Measurements from ENCODE around the gene CBLC.

CBLC gene

GRCh38 chr19:44765033-44765948 lies 12.4 kb upstream of the CBLC start:
- Histone ChIP-seq H3K36me3 (ENCODE audit: control insufficient read depth in 2 of 2, insufficient read depth in 1 of 2, low read length in 2 of 2) (no peaks in the 10 kb centered on the region; a peak in 1 of 3 replicates), H3K9me3 (ENCODE audit: control insufficient read depth, insufficient read depth, low read depth, low read length) (no peaks in the 10 kb centered on the region; the same call in 1 of the 2 replicates), H3K4me3 (ENCODE audit: low read depth, low read length) (no peak overlapping the region), H3K4me1 (ENCODE audit: control insufficient read depth, insufficient read depth, low read length) (no peaks in the 10 kb centered on the region), H3K27ac (ENCODE audit: extremely low read depth, low read depth, low read length) (no peak overlapping the region)
- ChIA-PET POLR2A (interaction anchor here (1.0 kb wide), 1 partner anchor 11 kb away, joined by 3 read pairs; no protein-coding TSS in a partner anchor), CTCF (interaction anchor here (0.6 to 11.4 kb wide), 10 partner anchors 9 to 558 kb away, joined by 3 to 453 read pairs (median 4); no protein-coding TSS in a partner anchor)
- TF ChIP-seq ZNF837 (tag by site-specific recombination; IDR thresholded peaks at IDR 0.05), result no peak
- TF ChIP-seq ZNF610 (tag by site-specific recombination; IDR thresholded peaks at IDR 0.05; ENCODE audit: borderline replicate concordance), result no peak
- TF ChIP-seq ZNF747 (tag by site-specific recombination; IDR thresholded peaks at IDR 0.05), result no peak
- no peak for TF ChIP-seq ZXDB (tag by site-specific recombination; IDR thresholded peaks at IDR 0.05)
- TF ChIP-seq ZNF138 (tag by site-specific recombination; IDR thresholded peaks at IDR 0.05; ENCODE audit: borderline replicate concordance), result no peak
- no peak for TF ChIP-seq ZNF114 (tag by site-specific recombination; IDR thresholded peaks at IDR 0.05)
- TF ChIP-seq ZNF621 (tag by site-specific recombination; IDR thresholded peaks at IDR 0.05), result no peak
- no peak for TF ChIP-seq YY1 (tag by site-specific recombination; IDR thresholded peaks at IDR 0.05)
- TF ChIP-seq ZNF211 (tag by site-specific recombination; IDR thresholded peaks at IDR 0.05; ENCODE audit: low read depth), result no peak
- no peak for TF ChIP-seq ZSCAN4 (tag by site-specific recombination; IDR thresholded peaks at IDR 0.05)
- TF ChIP-seq ZBTB49 (tag by site-specific recombination; IDR thresholded peaks at IDR 0.05; ENCODE audit: low read depth), result no peak
- TF ChIP-seq OVOL3 (tag by site-specific recombination; IDR thresholded peaks at IDR 0.05), result no peak
- no peak for TF ChIP-seq ZBTB8A (tag by site-specific recombination; IDR thresholded peaks at IDR 0.05)
- no peak for TF ChIP-seq ZNF112 (tag by site-specific recombination; IDR thresholded peaks at IDR 0.05)

GRCh38 chr19:44765949-44766335 lies 11.7 kb upstream of the CBLC start:
- no peaks in the 10 kb centered on the region; the same call in 1 of the 2 replicates for H3K9me3 ChIP-seq (ENCODE audit: control insufficient read depth, insufficient read depth, low read depth, low read length)
- no peaks in the 10 kb centered on the region for H3K4me1 ChIP-seq (ENCODE audit: control insufficient read depth, insufficient read depth, low read length)
- no peak overlapping the region for H3K4me3 ChIP-seq (ENCODE audit: low read depth, low read length)
- TF ChIP-seq ZNF610 (tag by site-specific recombination; IDR thresholded peaks at IDR 0.05; ENCODE audit: borderline replicate concordance) (no peak), ZNF121 (tag by site-specific recombination; IDR thresholded peaks at IDR 0.05) (peak; percentile 53; the same call in 1 of the 2 replicates)
- CTCF ChIA-PET, result interaction anchor here (0.6 to 11.4 kb wide), 10 partner anchors 12 to 559 kb away, joined by 3 to 453 read pairs (median 4); partner anchors contain the start of gene TOMM40
- POLR2A ChIA-PET, result interaction anchor here (1.0 kb wide), 1 partner anchor 11 kb away, joined by 3 read pairs; no protein-coding TSS in a partner anchor
- no peak overlapping the region for H3K27ac ChIP-seq (ENCODE audit: extremely low read depth, low read depth, low read length)
- no peaks in the 10 kb centered on the region; a peak in 1 of 3 replicates for H3K36me3 ChIP-seq (ENCODE audit: control insufficient read depth in 2 of 2, insufficient read depth in 1 of 2, low read length in 2 of 2)
